ENCODE data around the gene PSMD11.

Gene PSMD11

GRCh38 chr17:32491371-32492263 is 47.3 kb downstream of the PSMD11 start:
- H4K20me1 ChIP-seq (ENCODE audit: low read depth, low read length) = no peaks in the 10 kb centered on the region
- TF ChIP-seq CTCF (IDR thresholded peaks at IDR 0.05; ENCODE audit: insufficient read depth, low read length, poor library complexity, severe bottlenecking) = no peak
- TF ChIP-seq EZH2phosphoT487 (conservative IDR thresholded peaks at IDR 0.05; ENCODE audit: low read length) = no peak
- no peak overlapping the region for H3K27ac ChIP-seq (ENCODE audit: low read depth, low read length)
- no peak overlapping the region for H3K4me3 ChIP-seq (ENCODE audit: insufficient read depth, low read length, poor library complexity, severe bottlenecking)
- H2AFZ ChIP-seq (ENCODE audit: low read depth, low read length, severe bottlenecking) = no peak overlapping the region
- no peaks in the 10 kb centered on the region for H3K27me3 ChIP-seq (ENCODE audit: low read length)
- no peaks in the 10 kb centered on the region for H3K9me2 ChIP-seq (replicated peaks; ENCODE audit: insufficient read depth, low read length)
- H3K9ac ChIP-seq (ENCODE audit: low read length) = no peak overlapping the region
- H3K79me2 ChIP-seq (ENCODE audit: insufficient read depth, low read length) = no peaks in the 10 kb centered on the region
- no peaks in the 10 kb centered on the region for H3K9me3 ChIP-seq (ENCODE audit: insufficient read depth, low read length)
- no peak overlapping the region for H3K4me2 ChIP-seq (ENCODE audit: low read depth, low read length, poor library complexity, severe bottlenecking)
- H3K36me3 ChIP-seq (ENCODE audit: low read length) = no peaks in the 10 kb centered on the region
- H3F3A ChIP-seq (ENCODE audit: insufficient read depth) = 0 out of 2 replicates have a peak, but pooled peaks cover 3% of the 10 kb centered on the region

DNA sequence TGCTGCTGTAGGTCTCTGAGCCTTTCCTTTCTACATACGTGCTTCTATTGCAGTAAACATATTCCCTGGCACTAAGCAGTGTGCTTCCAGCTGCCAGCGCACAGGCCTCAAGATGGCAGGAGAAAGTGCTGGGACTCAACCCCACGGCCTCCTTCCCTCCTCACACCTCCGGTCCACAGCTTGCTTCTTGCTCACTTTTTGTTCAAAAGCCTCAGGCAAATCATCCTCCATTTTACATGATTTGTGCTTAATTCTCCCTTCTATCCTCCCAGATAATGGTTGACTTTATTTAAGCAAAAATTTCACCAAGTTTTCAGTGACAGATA is 47.9 kb downstream of the PSMD11 start:
- Histone ChIP-seq H3K9ac (ENCODE audit: low read length) (no peak overlapping the region), H3K9me2 (replicated peaks; ENCODE audit: insufficient read depth, low read length) (no peaks in the 10 kb centered on the region), H3K27ac (ENCODE audit: low read depth, low read length) (no peak overlapping the region), H3F3A (ENCODE audit: insufficient read depth) (0 out of 2 replicates have a peak, but pooled peaks cover 3% of the 10 kb centered on the region), H3K4me3 (ENCODE audit: insufficient read depth, low read length, poor library complexity, severe bottlenecking) (no peak overlapping the region), H3K4me2 (ENCODE audit: low read depth, low read length, poor library complexity, severe bottlenecking) (no peak overlapping the region), H3K27me3 (ENCODE audit: low read length) (no peaks in the 10 kb centered on the region), H3K9me3 (ENCODE audit: insufficient read depth, low read length) (no peaks in the 10 kb centered on the region), H4K20me1 (ENCODE audit: low read depth, low read length) (no peaks in the 10 kb centered on the region), H3K36me3 (ENCODE audit: low read length) (no peaks in the 10 kb centered on the region), H2AFZ (ENCODE audit: low read depth, low read length, severe bottlenecking) (no peak overlapping the region), H3K79me2 (ENCODE audit: insufficient read depth, low read length) (no peaks in the 10 kb centered on the region)
- no peak for TF ChIP-seq EZH2phosphoT487 (conservative IDR thresholded peaks at IDR 0.05; ENCODE audit: low read length)
- TF ChIP-seq CTCF (IDR thresholded peaks at IDR 0.05; ENCODE audit: insufficient read depth, low read length, poor library complexity, severe bottlenecking) = no peak

GRCh38 chr17:32492648-32493289 is 48.5 kb downstream of the PSMD11 start:
- TF ChIP-seq CTCF (IDR thresholded peaks at IDR 0.05; ENCODE audit: insufficient read depth, low read length, poor library complexity, severe bottlenecking) = no peak
- no peak for TF ChIP-seq EZH2phosphoT487 (conservative IDR thresholded peaks at IDR 0.05; ENCODE audit: low read length)
- no peaks in the 10 kb centered on the region for H3K27me3 ChIP-seq (ENCODE audit: low read length)
- no peak overlapping the region for H3K9ac ChIP-seq (ENCODE audit: low read length)
- H3F3A ChIP-seq (ENCODE audit: insufficient read depth) = 0 out of 2 replicates have a peak, but pooled peaks cover 3% of the 10 kb centered on the region
- H3K9me2 ChIP-seq (replicated peaks; ENCODE audit: insufficient read depth, low read length) = no peaks in the 10 kb centered on the region
- H3K9me3 ChIP-seq (ENCODE audit: insufficient read depth, low read length) = no peaks in the 10 kb centered on the region
- H4K20me1 ChIP-seq (ENCODE audit: low read depth, low read length) = no peaks in the 10 kb centered on the region
- no peak overlapping the region for H2AFZ ChIP-seq (ENCODE audit: low read depth, low read length, severe bottlenecking)
- no peaks in the 10 kb centered on the region for H3K36me3 ChIP-seq (ENCODE audit: low read length)
- no peak overlapping the region for H3K4me3 ChIP-seq (ENCODE audit: insufficient read depth, low read length, poor library complexity, severe bottlenecking)
- no peaks in the 10 kb centered on the region for H3K79me2 ChIP-seq (ENCODE audit: insufficient read depth, low read length)
- no peak overlapping the region for H3K4me2 ChIP-seq (ENCODE audit: low read depth, low read length, poor library complexity, severe bottlenecking)
- H3K27ac ChIP-seq (ENCODE audit: low read depth, low read length) = no peak overlapping the region
